Stimulated activated naive CD4-positive, alpha-beta T cell treated with Interleukin-2 at 50 U/mL for 16 hours (primary cell): ENCODE measurements around the gene APBB2.

ENCODE experiments used
- DNase-seq: peaks from one replicate; lab custom pipeline; 2025; lab: John Stamatoyannopoulos, UW

The APBB2 gene

DNA sequence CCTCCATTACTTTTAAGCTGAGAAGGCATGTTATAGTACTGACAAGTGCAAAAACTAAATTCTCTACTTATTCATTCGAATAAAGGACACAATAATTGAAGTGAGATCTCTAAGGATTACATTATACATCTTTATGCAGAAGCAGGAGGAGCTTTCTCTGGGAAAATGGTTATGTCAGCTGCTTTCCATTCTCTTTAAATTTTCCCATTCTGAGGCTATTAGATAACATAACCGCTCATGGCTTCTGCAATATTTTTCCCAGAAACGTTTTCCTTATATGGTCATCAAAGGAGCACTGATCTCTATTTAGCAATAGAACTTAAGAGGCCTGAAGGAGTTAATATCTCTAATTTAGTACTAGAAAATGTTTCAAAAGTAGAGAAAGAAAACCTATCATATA, 243.0 kb downstream of the APBB2 start:
- DNase-seq: no peak

DNA sequence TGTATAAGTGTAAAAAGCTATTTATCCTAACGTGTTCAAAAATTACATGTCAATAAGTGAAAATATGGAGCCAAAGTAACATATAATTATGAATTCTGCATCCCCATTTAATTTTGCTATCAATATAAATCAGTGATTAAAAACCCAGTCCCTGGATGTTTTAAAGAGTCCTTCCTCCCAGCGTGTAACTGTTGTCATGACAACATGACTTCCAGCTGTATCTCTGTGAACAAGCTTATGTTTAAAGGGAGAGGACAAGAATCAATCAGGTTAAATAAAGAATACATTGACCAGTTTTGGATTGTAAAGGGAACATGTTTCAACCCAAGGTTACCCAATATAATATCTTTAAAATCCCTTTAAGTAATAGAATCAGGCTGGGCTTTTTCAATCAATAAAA, 244.8 kb downstream of the APBB2 start:
- no peak for DNase-seq

DNA sequence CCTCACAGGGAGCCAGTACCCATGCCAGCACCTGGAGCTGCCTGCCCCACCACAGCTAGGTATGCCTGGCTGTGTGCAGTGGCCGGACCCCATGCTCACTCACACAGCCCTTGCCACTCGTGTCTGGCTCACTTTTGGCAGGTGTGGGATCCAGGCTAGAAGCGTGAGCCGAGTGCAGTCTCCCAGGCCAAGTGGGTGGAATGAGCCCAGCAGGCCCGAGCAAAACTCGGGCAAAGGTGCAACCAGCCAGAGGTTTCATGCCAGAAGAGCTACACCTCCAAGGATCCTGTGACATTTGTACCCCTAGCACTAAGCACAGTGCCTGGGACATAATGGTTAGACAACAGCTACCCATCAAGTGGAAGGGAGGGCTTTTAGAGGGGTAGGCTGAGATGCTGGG, 246.8 kb downstream of the APBB2 start:
- DNase-seq: no peak

DNA sequence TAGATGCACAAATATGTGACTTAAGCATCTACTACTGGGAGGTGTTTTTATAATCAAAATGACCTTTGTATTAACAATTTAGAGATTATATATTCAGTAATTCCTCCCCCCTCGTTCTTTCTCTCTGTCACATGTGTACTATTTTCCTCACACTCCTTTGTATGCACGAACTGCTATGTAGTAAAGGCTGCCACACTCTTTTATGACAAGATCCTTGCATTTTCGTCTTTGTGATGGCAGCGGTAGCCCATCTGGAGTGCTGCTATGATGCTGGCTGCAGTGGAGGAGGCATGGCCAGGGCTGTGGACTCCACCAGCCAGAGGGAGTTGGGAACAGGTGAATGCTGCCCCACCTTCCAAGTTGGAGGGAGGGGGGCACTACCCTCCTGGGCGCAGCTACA, 248.3 kb downstream of the APBB2 start:
- no peak for DNase-seq

DNA sequence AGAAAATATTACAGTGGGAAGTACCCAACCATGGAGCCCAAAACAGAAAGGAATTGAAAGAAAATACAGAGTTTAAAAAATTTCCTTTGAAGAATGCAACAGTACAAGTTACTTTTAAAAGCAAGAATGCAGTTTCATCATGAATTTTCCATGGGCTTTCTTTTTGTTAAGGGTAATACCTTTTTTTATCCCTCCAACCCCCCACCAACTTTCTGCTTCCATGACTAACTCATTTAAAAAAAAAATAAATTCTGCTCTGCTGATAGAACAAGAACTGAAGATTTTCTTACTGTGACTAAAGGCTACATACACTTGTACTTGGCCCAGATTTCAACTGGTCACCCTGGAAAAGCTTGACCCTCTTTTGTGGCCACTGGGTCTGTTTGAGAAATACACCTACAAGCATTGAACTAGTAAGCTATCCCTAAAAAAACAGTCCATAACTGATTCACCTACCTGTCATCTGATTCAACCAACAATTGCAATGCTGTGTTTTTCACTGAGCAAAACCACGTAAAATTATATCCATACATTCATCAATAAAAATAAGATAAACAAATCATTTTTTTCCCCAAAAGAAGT, 250.4 kb downstream of the APBB2 start:
- no peak for DNase-seq

DNA sequence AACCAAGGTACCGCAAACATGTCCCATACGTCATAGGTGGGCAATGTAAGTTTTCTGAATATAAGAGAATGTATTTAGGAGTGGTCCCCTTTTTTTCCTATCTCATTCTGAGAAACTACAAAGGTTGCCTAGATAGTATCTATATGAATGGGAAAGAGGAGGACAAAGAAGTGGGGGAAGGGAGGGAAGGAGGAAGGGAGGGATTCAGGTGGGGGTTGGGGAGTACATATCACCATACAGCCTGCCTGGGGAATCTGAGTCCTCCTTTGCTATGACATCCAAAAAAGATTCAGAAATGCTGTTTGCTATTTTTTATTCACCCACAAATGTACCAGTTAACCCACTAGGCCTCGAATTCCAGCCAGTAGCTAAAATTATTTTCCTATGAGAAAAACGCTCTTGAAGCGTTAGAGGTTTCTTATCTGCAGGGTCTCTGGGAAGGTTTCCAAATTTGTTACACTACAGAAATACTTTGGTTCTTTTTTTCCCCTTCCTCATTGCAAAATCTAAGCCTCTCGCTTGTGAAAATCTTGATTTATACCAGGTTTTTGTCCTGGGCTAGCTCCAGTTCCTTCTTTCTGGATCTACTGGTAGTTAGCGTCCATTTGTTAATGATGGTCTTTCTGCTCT, 251.7 kb downstream of the APBB2 start:
- no peak for DNase-seq

DNA sequence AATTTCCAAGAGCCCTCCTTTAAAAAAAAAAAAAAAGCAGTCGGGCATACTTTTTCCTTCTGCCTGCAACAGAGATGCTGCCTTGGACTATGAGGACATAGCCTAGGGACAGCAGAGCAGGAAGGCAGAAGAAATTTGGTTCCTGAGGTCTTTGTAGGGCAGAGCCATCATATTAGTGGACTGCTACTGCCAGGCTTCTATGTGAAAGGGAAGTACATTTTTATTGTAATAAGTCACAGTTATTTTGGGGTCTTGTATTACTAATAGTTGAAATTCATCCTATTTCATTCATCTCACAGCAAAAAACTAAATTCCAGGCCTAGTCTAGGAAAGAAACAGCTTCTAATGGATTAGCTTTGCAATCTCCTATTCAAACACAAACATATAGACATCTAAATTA, 253.4 kb downstream of the APBB2 start:
- DNase-seq: no peak

- DNase-seq: no peak
These were observed 257.1 kb downstream of the APBB2 start for GRCh38 chr4:40957281-40957680.

GRCh38 chr4:40956721-40957255, 257.6 kb downstream of the APBB2 start:
- no peak for DNase-seq

- DNase-seq: no peak
These were observed 260.2 kb downstream of the APBB2 start for GRCh38 chr4:40954088-40954668.

- DNase-seq: no peak
These were observed 260.9 kb downstream of the APBB2 start for GRCh38 chr4:40953283-40954087.

GRCh38 chr4:40952672-40953071, 261.7 kb downstream of the APBB2 start:
- DNase-seq: no peak

- no peak for DNase-seq
These were observed 262.1 kb downstream of the APBB2 start for GRCh38 chr4:40952217-40952616.

GRCh38 chr4:40951026-40951425, 263.3 kb downstream of the APBB2 start:
- DNase-seq: no peak

GRCh38 chr4:40949358-40950100, 264.8 kb downstream of the APBB2 start:
- no peak for DNase-seq

GRCh38 chr4:40948014-40948413, 266.3 kb downstream of the APBB2 start:
- no peak for DNase-seq

DNA sequence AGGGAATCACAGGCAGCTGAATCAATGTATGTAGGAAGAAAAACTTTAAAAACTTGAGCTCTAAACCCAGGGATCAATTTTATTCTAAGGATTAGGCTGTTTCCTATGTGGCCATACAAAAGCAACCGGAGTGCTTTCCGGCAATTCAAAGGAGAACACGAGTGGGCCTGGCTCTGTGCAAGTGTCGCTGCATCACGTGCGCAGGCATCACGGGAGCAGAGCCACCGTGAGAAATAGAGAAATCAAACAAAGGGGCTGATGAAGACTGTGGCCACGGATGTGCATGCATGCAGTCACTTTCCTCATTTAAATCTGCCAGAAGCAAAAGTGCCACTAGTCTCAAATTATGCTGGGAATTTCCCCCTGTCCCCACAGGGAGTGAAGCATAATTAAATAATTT, 267.7 kb downstream of the APBB2 start:
- no peak for DNase-seq

DNA sequence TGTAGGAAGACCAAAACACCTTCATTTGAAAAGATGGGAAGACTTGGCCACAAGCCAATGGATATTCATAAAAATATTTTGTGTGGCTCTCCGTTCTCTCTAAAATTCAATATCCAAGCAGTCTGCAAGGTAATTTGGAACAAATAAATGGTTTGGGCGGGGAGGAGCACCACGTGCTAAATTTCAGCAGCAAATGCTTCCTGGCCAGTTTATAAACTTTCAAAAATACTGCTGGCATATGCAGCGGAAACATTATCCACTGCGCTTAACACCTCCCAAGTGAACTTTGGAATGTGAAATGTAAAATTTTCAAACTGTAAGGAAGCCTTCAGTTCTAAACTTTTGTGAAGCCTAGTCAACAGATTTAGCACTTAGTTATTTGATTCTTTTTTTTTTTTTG, 273.6 kb downstream of the APBB2 start:
- no peak for DNase-seq

DNA sequence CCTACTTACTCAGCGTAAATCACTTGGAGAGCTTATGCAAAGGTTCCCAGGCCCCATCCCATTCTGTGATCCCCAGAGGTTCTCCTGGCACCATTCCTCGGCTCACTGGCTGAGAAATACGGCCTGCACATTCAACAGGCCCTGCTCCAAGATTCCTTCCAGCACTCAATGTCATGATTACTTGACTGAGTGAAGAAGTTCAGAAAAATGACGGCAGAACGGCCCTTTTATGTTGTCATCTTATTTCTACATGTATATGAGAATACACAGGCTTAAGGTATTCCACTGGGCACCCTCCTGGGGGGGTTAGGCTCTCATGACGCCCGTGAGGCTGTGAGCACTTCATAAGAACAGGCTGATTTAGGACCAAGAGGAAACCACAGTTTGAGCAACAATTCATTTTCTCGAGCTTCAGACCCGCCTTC, 274.0 kb downstream of the APBB2 start:
- no peak for DNase-seq

DNA sequence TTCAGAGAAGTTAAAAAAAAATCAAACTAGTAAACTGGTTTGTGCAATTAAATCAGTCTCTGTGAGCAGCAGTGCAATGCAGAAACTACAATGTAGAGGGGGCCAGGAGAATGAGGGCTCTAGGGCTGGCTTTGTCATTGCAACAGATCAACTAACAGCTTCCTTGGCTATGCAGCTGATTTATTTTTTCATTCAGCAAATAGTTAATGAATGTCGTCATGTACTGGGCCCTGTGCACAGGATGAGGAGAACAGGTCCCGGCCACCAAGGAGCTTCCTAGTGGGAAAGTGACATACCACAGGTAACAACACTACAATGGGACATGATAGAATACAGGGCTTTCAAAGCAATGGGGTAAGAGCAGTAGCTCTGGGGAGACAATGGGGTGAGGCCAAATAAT, 274.5 kb downstream of the APBB2 start:
- no peak for DNase-seq

DNA sequence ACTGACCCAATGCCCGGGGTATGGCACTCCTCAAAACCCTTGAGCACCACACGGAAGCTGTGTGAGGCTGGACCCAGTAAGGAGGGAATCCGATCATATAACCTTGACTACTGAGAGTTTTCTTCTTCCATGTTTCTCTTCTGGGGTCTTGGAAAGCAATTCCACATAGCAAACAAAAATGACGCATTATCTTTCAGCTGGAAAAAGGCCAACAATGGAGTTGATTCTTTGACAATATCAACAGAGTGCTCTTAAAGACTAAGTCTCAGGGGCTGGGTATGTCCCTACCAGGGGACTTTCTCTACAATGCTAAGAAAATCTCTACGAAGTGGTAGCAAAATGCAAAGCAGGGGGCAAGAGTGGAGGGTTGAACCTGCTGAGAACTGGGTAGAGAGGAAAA, 276.0 kb downstream of the APBB2 start:
- no peak for DNase-seq

- no peak for DNase-seq
These were observed 277.1 kb downstream of the APBB2 start for GRCh38 chr4:40937140-40937725.
